NCI-H1092 (cell line): ENCODE results near the gene KRTAP9-6.
"Not testable (repeated sequence)": the region's sequence is repeated elsewhere in the genome, so short reads cannot be mapped to it uniquely, and the experiment has no call there.

Experiments
- DNase-seq: peaks from one replicate; lab custom pipeline; 2025; lab: John Stamatoyannopoulos, UW

KRTAP9-6 gene

GRCh38 chr17:41271858-41272257, 6.7 kb downstream of the KRTAP9-6 start:
- DNase-seq, result no peak

- DNase-seq, result not testable (repeated sequence)
Observed at GRCh38 chr17:41275648-41276190, 10.5 kb downstream of the KRTAP9-6 start, which contains the start of gene KRTAP9-7. Gene KRTAP9-7 (plus strand): TSS chr17:41275698. CDS start chr17:41275698, 0 bp downstream.

GRCh38 chr17:41278176-41278955, 13.2 kb downstream of the KRTAP9-6 start:
- no peak for DNase-seq

GRCh38 chr17:41284043-41284442, 18.9 kb downstream of the KRTAP9-6 start:
- no peak for DNase-seq

GRCh38 chr17:41284546-41284945, 19.4 kb downstream of the KRTAP9-6 start:
- DNase-seq, result no peak

- no peak for DNase-seq
Observed at GRCh38 chr17:41287050-41287449, 21.9 kb downstream of the KRTAP9-6 start.

- DNase-seq, result no peak
Observed at GRCh38 chr17:41294016-41294415, 28.8 kb downstream of the KRTAP9-6 start.

GRCh38 chr17:41296846-41297245, 31.7 kb downstream of the KRTAP9-6 start:
- DNase-seq, result no peak

- DNase-seq, result no peak
Observed at GRCh38 chr17:41298458-41299135, 33.4 kb downstream of the KRTAP9-6 start.

- no peak for DNase-seq
Observed at GRCh38 chr17:41301204-41301790, 36.1 kb downstream of the KRTAP9-6 start.

GRCh38 chr17:41301916-41302901, 37.0 kb downstream of the KRTAP9-6 start, which contains the start of gene KRTAP29-1:
Gene KRTAP29-1 (minus strand): TSS chr17:41302851. CDS start chr17:41302851, 0 bp downstream.
- DNase-seq, result no peak

- no peak for DNase-seq
Observed at GRCh38 chr17:41302981-41303380, 37.8 kb downstream of the KRTAP9-6 start.

GRCh38 chr17:41304091-41304490, 38.9 kb downstream of the KRTAP9-6 start:
- DNase-seq, result no peak

GRCh38 chr17:41307647-41308046, 42.5 kb downstream of the KRTAP9-6 start:
- no peak for DNase-seq

- DNase-seq, result peak; percentile 37
Observed at GRCh38 chr17:41308251-41308917, 43.2 kb downstream of the KRTAP9-6 start.

GRCh38 chr17:41308918-41309359, 43.8 kb downstream of the KRTAP9-6 start, which contains the start of gene KRTAP16-1:
Gene KRTAP16-1 (minus strand): TSS chr17:41309309. CDS start chr17:41309253, 56 bp downstream.
- no peak for DNase-seq

- DNase-seq, result no peak
Observed at GRCh38 chr17:41311111-41311510, 45.9 kb downstream of the KRTAP9-6 start.

- no peak for DNase-seq
Observed at GRCh38 chr17:41315204-41315794, 50.1 kb downstream of the KRTAP9-6 start, which contains the start of gene KRTAP17-1. Gene KRTAP17-1 (minus strand): TSS chr17:41315710. CDS start chr17:41315650, 60 bp downstream.
